GM12873 (cell line): ENCODE data around the gene MIER1.

Experiments used
- CTCF ChIP-seq: IDR thresholded peaks from 2 replicates; pipeline ENCODE4 v1.5.1; 2012; ENCODE audit warnings: low read depth, mild to moderate bottlenecking, moderate library complexity, low read length, control low read depth; ENCODE audit not compliant: insufficient read depth; ENCODE audit errors: missing control alignments

The MIER1 gene

GRCh38 chr1:66938613-66939012 is 13.8 kb downstream of the MIER1 start:
- no peak for TF ChIP-seq CTCF

DNA sequence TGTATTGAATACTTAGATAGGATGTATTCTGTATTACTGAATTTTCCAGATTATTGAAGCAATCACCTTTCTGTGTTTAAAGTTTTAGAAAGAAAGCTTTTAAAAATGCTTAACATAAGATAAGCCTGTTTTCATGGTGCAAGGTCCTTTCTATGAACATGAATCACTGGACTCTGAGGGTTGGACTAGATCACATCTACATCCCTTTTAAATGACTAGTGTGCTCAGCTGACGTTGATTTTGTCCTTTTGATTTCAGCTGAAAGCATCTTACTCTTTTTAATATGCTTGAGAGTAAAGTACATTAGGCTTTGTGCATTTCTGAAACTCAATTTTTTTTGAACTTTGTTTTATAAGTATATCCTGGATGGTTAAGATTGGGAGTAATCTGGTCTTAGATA is 16.2 kb downstream of the MIER1 start:
- TF ChIP-seq CTCF, result no peak

DNA sequence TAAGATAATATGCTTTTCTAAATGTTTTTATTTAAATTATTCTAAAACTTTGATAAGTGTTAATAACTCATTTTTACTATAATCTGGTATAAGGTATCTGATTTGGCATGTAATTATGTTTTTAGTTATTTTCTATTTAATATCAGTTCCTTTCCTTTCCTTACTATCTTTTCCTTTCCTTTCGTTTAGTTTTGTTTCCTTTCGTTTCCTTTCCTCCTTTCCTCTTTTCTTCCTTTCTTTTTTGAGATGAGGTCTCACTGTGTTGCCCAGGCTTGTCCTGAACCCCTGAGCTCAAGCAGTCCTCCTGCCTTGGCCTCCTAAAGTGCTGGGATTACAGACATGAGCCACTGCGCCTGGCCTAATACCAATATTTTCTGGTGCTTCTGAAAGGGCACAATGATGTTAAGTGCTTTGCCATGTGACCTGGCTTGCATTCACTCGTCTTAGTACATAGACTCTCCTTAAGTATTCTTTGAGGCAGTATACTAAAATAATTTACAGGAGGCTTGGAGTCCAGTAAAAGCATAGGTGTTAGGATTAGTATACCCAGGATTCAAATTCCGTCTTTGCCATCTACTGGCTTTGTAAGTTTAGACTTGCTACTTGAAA is 18.7 kb downstream of the MIER1 start:
- no peak for TF ChIP-seq CTCF

- TF ChIP-seq CTCF, result no peak
These were observed 19.8 kb downstream of the MIER1 start for GRCh38 chr1:66944330-66945274.

DNA sequence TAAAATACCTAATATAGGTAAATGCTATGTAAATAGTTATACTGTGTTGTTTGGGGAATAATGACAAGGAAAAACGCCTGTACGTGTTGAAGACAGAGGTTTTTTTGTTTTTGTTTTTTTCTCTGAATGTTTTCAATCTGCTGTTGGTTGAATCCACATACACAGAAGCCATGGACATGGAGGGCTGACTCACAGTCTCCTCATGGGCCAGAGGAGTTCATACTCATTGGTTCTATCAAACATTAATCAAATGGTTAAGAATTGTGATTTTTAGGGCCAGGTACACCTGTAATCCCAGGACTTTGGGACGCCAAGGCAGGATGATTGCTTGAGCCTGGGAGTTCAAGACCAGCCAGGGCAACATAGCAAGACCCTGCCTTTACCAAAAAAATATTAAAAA is 20.5 kb downstream of the MIER1 start:
- no peak for TF ChIP-seq CTCF

DNA sequence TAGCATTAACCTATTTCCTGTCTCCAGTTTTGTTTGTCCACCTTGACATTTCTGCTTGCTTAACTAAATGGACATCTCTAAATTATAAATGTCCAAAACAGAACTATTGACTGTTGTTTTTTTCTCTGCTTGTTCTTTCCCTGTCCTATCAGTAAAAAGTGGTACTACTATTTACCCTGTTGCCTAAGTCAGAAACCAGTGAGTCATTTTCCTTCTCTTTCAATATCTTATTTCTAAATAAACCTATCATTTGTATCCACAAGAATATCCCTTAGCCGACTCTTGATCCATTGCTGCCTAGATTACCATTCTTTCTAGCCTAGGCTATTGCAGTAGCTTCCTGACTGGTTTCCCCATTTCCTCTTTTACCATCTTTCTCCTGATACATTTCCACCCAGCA is 22.5 kb downstream of the MIER1 start:
- no peak for TF ChIP-seq CTCF

DNA sequence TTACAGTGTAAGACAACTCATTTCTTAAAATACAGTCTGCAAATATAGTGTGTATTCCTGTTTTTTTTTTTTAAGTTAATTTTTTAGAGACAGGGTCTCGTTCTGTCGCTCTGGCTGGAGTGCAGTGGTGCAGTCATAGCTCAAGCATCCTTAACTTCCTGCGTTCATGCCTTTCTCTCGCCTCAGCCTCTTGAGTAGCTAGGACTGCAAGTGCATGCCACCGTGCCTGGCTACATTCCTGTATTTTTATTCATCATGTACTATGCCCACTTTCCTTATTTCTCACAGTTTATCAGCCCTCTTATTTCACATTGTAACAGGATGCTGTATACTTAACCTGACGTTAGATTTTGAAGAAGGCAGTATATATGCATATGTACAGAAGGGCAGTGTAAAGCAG is 26.7 kb downstream of the MIER1 start:
- TF ChIP-seq CTCF, result no peak
